Endothelial cell of umbilical vein (primary cell): ENCODE data around the gene SMARCA2. TPM values are rescaled to one million over a fixed set of nuclear protein-coding genes. Genes with fewer than 3 reads are reported as not detected.

Experiments
- BruUV-seq: library from RNA; stranded (reverse); fragments of 400-500 nt; replicated peaks from 2 replicates; lab custom pipeline; 2021; lab: Mats Ljungman, UMichigan
- CTCF ChIA-PET: fragments of 300-600, 350-600 bp; sonication (Branson Sonifier 250); formaldehyde crosslinking; loops from one replicate; lab custom pipeline; 2021; ENCODE audit warnings: antibody characterized with exemption, inconsistent platforms; lab: Charles Lee
- POLR2A ChIA-PET: fragments of 300-600, 350-600 bp; sonication (Branson Sonifier 250); formaldehyde crosslinking; loops from one replicate; lab custom pipeline; 2021; ENCODE audit warnings: antibody characterized with exemption, inconsistent platforms; lab: Charles Lee
- DNase-seq: peaks from one replicate; pipeline ENCODE4 v3.0.0-alpha.2; 2011; ENCODE audit warnings: low read depth, low spot score
- FAIRE-seq: peaks from 2 replicates; lab custom pipeline; 2011; peaks lifted over from hg19 to GRCh38; lab: Jason Lieb, UNC
- H2AFZ ChIP-seq: 2 replicates; pipeline ENCODE4 v1.6.0; 2012; ENCODE audit warnings: low read depth, low read length, control low read depth, inconsistent platforms
- H3K27ac ChIP-seq: 2 replicates; pipeline ENCODE4 v1.5.1; 2011; ENCODE audit warnings: low read depth, mild to moderate bottlenecking, control low read depth, low read length, moderate library complexity; ENCODE audit not compliant: insufficient read depth
- H3K27me3 ChIP-seq, 2 experiments: 2 replicates each; pipeline versions ENCODE4 v1.6.0 to v1.6.1; 2011; ENCODE audit warnings: low read length in 2 of 2, mixed read lengths in 1 of 2; ENCODE audit not compliant: control insufficient read depth in 2 of 2, insufficient read depth in 2 of 2
- H3K36me3 ChIP-seq, 2 experiments: 2 replicates in 1 of 2; 3 replicates in 1 of 2; pipeline ENCODE4 v1.5.1; 2011; ENCODE audit warnings: low read length in 2 of 2, mild to moderate bottlenecking in 1 of 2, moderate library complexity in 1 of 2; ENCODE audit not compliant: control insufficient read depth in 2 of 2, insufficient read depth in 2 of 2; ENCODE audit errors: extremely low read depth in 1 of 2
- H3K4me1 ChIP-seq: 3 replicates; pipeline ENCODE4 v1.5.1; 2011; ENCODE audit warnings: mild to moderate bottlenecking, low read length; ENCODE audit not compliant: control insufficient read depth, insufficient read depth; ENCODE audit errors: extremely low read depth
- H3K4me2 ChIP-seq: 2 replicates; pipeline ENCODE4 v1.6.1; 2011; ENCODE audit warnings: low read length, control low read depth, mixed read lengths; ENCODE audit not compliant: insufficient read depth
- H3K4me3 ChIP-seq, 3 experiments: fragments of 200-600 bp in 1 of 3; sonication (generic), shearing (Covaris generic) in 1 of 3; replicated peaks in 1 of 3; 2 replicates each; pipeline ENCODE4 v1.5.1; 2011 to 2016; ENCODE audit warnings: control low read depth in 3 of 3, low read length in 3 of 3, mild to moderate bottlenecking in 2 of 3, inconsistent platforms in 1 of 3, low read depth in 1 of 3, moderate library complexity in 1 of 3; ENCODE audit not compliant: insufficient read depth in 1 of 3
- H3K79me2 ChIP-seq: 2 replicates; pipeline ENCODE4 v1.6.0; 2012; ENCODE audit warnings: low read length, inconsistent platforms; ENCODE audit not compliant: control insufficient read depth, insufficient read depth
- H3K9ac ChIP-seq: replicated peaks from 2 replicates; pipeline ENCODE3; 2011; ENCODE audit warnings: low read length, control low read depth; ENCODE audit not compliant: insufficient read depth; ENCODE audit errors: extremely low read depth
- H3K9me1 ChIP-seq: replicated peaks from 3 replicates; pipeline ENCODE4 v1.6.0; 2011; ENCODE audit warnings: mild to moderate bottlenecking, low read length; ENCODE audit not compliant: control insufficient read depth, insufficient read depth; ENCODE audit errors: extremely low read depth
- H3K9me3 ChIP-seq: replicated peaks from 2 replicates; pipeline ENCODE4 v1.5.1; 2012; ENCODE audit warnings: low read length, inconsistent platforms; ENCODE audit not compliant: control insufficient read depth, insufficient read depth
- H4K20me1 ChIP-seq: replicated peaks from 2 replicates; pipeline ENCODE3; 2011; ENCODE audit warnings: mild to moderate bottlenecking, low read length; ENCODE audit not compliant: control insufficient read depth, insufficient read depth; ENCODE audit errors: extremely low read depth
- EZH2 ChIP-seq: IDR thresholded peaks from 2 replicates; pipeline ENCODE4 v1.6.1; 2012; ENCODE audit warnings: borderline replicate concordance, low read depth, mild to moderate bottlenecking, moderate library complexity, low read length, inconsistent platforms; ENCODE audit not compliant: severe bottlenecking
- FOS ChIP-seq: IDR thresholded peaks from 2 replicates; pipeline ENCODE4 v1.6.1; 2011; ENCODE audit warnings: mild to moderate bottlenecking, low read length, moderate library complexity, borderline replicate concordance; ENCODE audit not compliant: insufficient read depth
- GATA2 ChIP-seq: IDR thresholded peaks from 2 replicates; pipeline ENCODE4 v1.7.0; 2011; ENCODE audit warnings: low read depth, mild to moderate bottlenecking, moderate library complexity, mixed read lengths, low read length; ENCODE audit not compliant: insufficient read length, insufficient read depth
- JUN ChIP-seq: IDR thresholded peaks from 2 replicates; pipeline ENCODE4 v1.6.1; 2011; ENCODE audit warnings: borderline replicate concordance, low read depth; ENCODE audit not compliant: insufficient read length, insufficient read depth
- MYC ChIP-seq: IDR thresholded peaks from one replicate; pipeline ENCODE4 v1.6.1; 2011; ENCODE audit warnings: mild to moderate bottlenecking, low read depth, low read length
- POLR2A ChIP-seq: IDR thresholded peaks from 2 replicates; pipeline ENCODE4 v1.6.1; 2012; ENCODE audit warnings: low read depth, mild to moderate bottlenecking, control low read depth, low read length
- POLR2AphosphoS5 ChIP-seq: IDR thresholded peaks from 2 replicates; pipeline ENCODE4 v1.6.1; 2012; ENCODE audit warnings: low read depth, mild to moderate bottlenecking, control low read depth, low read length, moderate library complexity; ENCODE audit not compliant: insufficient read depth
- dilution Hi-C: fragments of 300-500 bp; cut with MboI; formaldehyde crosslinking; loops from one replicate; pipeline ENCODE4 v1.15.0; 2019; ENCODE audit warnings: low sequenced_read_pairs; ENCODE audit not compliant: extremely low pct_ligation_motif_present
- intact Hi-C: fragments of 100-400 bp; cut with micrococcal nuclease; formaldehyde crosslinking; loops from one replicate; pipeline ENCODE4 v1.10.0; 2022
- polyA plus RNA-seq, 4 experiments: library from polyadenylated mRNA; depleted of rRNA in 3 of 4; stranded (reverse) in 3 of 4; unstranded in 1 of 4; fragments of >200 nt; gene quantifications; 2 replicates each; pipeline versions ENCODE4 v1.2.1 to v1.2.3, GENCODE V29; 2011 to 2012; ENCODE audit warnings: missing spikeins in 1 of 4
- total RNA-seq: library from RNA; stranded (reverse); gene quantifications from 2 replicates; pipeline ENCODE4 v1.2.3, GENCODE V29; 2021
- TF ChIP-seq, protein P1 (sequence below): IDR thresholded peaks from 2 replicates; pipeline ENCODE4 v1.6.1; 2011; ENCODE audit not compliant: insufficient read depth, insufficient read length
- TF ChIP-seq, protein P2 (sequence below), 2 donors: IDR thresholded peaks; 1 replicate in 1 of 2; 2 replicates in 1 of 2; pipeline ENCODE4 v1.5.1; 2011; ENCODE audit warnings: low read length in 2 of 2, mild to moderate bottlenecking in 2 of 2, moderate library complexity in 2 of 2, control low read depth in 1 of 2, inconsistent platforms in 1 of 2, low read depth in 1 of 2; ENCODE audit not compliant: insufficient read depth in 1 of 2; ENCODE audit errors: extremely low read depth in 1 of 2

Gene SMARCA2
- total and polyA plus RNA-seq, 2 donors (not counting 3 experiments of a cell fraction or from before 2014, with no cell fraction given): 54.5 to 79.9 TPM

DNA sequence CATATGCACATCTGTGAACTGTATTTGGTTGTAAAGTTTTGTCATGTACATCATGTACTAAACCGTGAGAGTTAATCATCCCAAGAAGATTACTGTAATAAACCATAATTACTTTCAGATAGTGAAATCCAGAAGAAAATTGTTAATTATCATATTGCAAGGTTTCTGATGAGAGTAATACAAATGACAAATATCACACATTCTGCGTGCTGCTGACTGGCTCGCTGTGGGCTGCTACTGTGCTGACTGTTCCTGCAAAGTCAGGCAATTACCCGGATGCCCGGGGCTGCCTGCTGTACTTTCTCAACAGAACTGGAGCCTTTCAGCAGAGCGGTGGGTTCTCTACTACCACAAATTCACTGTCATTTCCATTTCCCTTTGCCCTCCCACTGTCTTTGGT, 68.3 kb downstream of the SMARCA2 start:
- Histone ChIP-seq H3K4me2 (no peak overlapping the region), H4K20me1 (no peaks in the 10 kb centered on the region), H2AFZ (no peak overlapping the region), H3K27me3 (no peaks in the 10 kb centered on the region), H3K27ac (no peak overlapping the region), H3K4me1 (peaks cover 10% of the 10 kb centered on the region), H3K79me2 (no peaks in the 10 kb centered on the region), H3K4me3 (no peak overlapping the region), H3K9me3 (no peaks in the 10 kb centered on the region), H3K9me1 (no peaks in the 10 kb centered on the region), H3K9ac (no peak overlapping the region), H3K36me3 (peaks cover 9 to 11% of the 10 kb centered on the region in 2 experiments)
- TF ChIP-seq MYC (no peak), JUN (no peak), EZH2 (no peak), POLR2AphosphoS5 (no peak), POLR2A (no peak), GATA2 (no peak), FOS (no peak)
- TF ChIP-seq, protein P1, sequence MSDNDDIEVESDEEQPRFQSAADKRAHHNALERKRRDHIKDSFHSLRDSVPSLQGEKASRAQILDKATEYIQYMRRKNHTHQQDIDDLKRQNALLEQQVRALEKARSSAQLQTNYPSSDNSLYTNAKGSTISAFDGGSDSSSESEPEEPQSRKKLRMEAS: no peak
- TF ChIP-seq, protein P2, sequence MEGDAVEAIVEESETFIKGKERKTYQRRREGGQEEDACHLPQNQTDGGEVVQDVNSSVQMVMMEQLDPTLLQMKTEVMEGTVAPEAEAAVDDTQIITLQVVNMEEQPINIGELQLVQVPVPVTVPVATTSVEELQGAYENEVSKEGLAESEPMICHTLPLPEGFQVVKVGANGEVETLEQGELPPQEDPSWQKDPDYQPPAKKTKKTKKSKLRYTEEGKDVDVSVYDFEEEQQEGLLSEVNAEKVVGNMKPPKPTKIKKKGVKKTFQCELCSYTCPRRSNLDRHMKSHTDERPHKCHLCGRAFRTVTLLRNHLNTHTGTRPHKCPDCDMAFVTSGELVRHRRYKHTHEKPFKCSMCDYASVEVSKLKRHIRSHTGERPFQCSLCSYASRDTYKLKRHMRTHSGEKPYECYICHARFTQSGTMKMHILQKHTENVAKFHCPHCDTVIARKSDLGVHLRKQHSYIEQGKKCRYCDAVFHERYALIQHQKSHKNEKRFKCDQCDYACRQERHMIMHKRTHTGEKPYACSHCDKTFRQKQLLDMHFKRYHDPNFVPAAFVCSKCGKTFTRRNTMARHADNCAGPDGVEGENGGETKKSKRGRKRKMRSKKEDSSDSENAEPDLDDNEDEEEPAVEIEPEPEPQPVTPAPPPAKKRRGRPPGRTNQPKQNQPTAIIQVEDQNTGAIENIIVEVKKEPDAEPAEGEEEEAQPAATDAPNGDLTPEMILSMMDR (IDR thresholded peaks at IDR 0.05; ENCODE audit: extremely low read depth in 1 of 2, insufficient read depth in 1 of 2, low read depth in 1 of 2, low read length in 2 of 2): no peak
- dilution Hi-C loops: no loop called here
- BruUV-seq: no TSS peak
- FAIRE-seq: no peak
- intact Hi-C loops: loop anchor here (10.0 kb wide), 1 partner anchor 1069 kb away; no protein-coding TSS in a partner anchor
- DNase-seq: no peak
- ChIA-PET CTCF (no interaction called here), POLR2A (no interaction called here)
